Measurements from ENCODE around the gene TRPC3.
A peak's percentile ranks its signal among the peaks of the same experiment; 100 is the strongest.

TRPC3 gene

GRCh38 chr4:121869841-121870822 lies 81.7 kb downstream of the TRPC3 start, which contains the start of gene BBS7:
Gene BBS7, minus strand, starts transcription at chr4:121870474. Its CDS starts 161 bp downstream, at chr4:121870313.
- peak; percentile 69 for DNase-seq

DNA sequence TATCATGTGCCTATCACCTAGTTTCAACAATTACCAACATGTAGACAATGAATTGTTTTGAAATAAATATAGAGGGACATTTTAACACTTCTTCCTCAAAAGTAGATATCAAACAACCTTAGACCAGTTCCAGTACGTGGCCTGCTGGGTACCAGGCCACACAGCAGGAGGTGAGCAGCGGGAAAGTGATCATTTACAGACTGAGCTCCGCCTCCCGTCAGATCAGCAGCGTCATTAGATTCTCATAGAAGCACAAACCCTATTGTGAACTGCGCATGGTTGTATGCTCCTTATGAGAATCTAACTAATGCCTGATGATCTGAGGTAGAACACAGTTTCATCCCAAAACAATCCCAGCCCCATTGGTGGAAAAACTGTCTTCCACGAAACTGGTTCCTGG lies 88.1 kb downstream of the TRPC3 start:
- DNase-seq: no peak

GRCh38 chr4:121861426-121861825 lies 90.4 kb downstream of the TRPC3 start:
- no peak for DNase-seq

DNA sequence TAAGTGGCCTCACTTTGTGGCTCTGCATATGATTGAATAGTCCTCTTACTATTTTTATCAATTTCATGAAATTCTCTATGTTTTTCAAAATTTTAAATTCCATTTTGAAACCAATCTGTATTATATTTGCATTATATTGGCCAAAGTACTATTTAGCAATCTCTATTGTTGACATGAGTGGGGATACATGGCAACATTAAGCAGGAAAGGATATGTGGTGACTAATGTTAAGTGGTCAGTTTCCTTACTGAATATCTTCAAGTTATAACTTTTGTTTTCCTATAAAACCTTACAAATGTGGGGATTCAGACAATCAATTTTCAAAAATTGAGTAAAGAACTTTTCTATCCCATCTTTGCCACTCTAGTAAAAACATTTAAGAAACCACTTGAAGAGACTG lies 91.7 kb downstream of the TRPC3 start:
- DNase-seq: no peak

GRCh38 chr4:121851354-121851753 lies 100.5 kb downstream of the TRPC3 start:
- no peak for DNase-seq

- DNase-seq: no peak
These were observed 105.2 kb downstream of the TRPC3 start for GRCh38 chr4:121846662-121847061.

DNA sequence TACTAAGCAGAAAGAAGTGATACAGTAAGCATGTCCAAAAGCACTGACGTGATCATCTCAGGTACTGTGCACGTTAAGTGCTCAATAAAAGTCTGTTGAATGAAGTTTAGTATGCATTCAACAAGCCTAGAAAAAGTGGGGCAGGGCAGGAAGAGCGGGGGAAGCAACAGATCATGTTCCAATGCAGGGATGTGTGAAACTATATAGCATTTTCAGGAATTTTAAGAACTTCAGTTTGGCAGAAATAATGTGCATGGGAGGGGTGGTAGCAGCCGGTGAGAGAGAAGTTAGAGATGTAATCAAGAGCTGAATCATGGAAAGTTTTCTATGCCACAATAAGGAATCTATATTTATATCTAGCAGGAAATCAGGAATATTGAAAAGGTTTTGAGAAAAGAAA lies 109.0 kb downstream of the TRPC3 start:
- no peak for DNase-seq

- no peak for DNase-seq
These were observed 113.7 kb downstream of the TRPC3 start for GRCh38 chr4:121838136-121838535.

DNA sequence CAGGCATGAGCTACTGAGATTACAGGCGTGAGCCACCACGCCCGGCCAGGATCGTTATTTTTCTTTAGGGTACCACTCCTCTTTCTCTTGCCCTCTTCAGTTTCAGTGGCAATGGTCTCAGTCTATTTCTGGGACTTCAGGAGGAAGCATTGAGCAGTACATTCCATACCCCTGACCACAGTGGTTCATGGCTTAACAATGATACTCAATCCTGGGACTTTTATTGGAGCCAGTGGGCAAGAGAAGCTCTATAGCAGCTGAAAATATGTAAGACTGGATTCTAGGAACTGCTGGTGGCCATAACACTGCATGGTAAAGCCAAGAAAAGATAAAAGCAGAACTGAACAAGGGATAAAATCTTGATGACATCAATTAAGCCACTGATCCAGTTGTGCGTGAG lies 122.3 kb downstream of the TRPC3 start:
- DNase-seq: no peak

All from activated gamma-delta T cell (primary cell).